GM18951 (cell line): Measurements from ENCODE around the gene ITGA11.

Source experiments
- POLR2A ChIP-seq: IDR thresholded peaks from 4 replicates; pipeline ENCODE4 v1.6.1; 2011; ENCODE audit warnings: mild to moderate bottlenecking; ENCODE audit not compliant: insufficient read length, insufficient read depth; ENCODE audit errors: extremely low read depth
- in situ Hi-C: fragments of 300-500 bp; cut with MboI; formaldehyde crosslinking; loops from one replicate; pipeline ENCODE4 v1.12.0; 2022; ENCODE audit warnings: low sequenced_read_pairs, mixed read lengths, inconsistent platforms; ENCODE audit not compliant: unreplicated experiment

The ITGA11 gene

GRCh38 chr15:68289621-68290352 lies 142.2 kb downstream of the ITGA11 start:
- in situ Hi-C loops: no loop called here
- no peak for TF ChIP-seq POLR2A

GRCh38 chr15:68289057-68289456 lies 142.9 kb downstream of the ITGA11 start:
- TF ChIP-seq POLR2A: no peak
- in situ Hi-C loops: no loop called here

GRCh38 chr15:68286256-68286655 lies 145.7 kb downstream of the ITGA11 start:
- in situ Hi-C loops: no loop called here
- TF ChIP-seq POLR2A: no peak

DNA sequence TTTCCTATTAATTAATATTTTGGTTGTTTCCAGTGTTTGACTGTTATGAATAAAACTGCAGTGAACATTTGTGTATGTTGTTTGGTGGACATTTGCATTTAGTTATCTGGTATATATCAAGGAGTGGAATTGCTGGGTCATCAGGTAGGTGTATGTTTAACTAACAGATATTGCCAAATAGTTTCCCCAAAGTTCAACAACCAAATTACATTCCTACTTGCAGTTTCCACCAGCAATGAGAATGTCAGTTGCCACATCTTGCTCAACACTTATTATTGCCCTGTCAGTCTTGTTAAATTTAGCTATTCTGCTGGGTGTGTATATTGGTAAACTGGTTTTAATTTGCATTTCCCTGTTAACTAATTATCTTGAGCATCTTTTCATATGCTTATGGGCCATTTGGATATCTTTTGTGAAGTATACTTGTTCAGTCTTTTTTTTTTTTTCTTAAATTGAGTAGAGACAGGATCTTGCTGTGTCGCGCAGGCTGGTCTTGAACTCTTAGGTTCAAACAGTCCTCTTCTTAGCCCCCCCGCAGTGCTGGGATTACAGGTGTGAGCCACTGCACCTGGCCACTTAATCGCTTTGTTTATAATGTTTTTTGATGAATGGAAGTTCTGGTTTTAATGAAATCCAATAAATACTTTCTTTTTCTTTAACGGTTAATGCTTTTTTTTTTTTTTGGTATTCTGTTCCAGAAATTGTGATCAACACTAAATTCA lies 146.5 kb downstream of the ITGA11 start:
- in situ Hi-C loops: no loop called here
- TF ChIP-seq POLR2A: no peak

- in situ Hi-C loops: no loop called here
- no peak for TF ChIP-seq POLR2A
Observed at GRCh38 chr15:68284616-68285258, 147.2 kb downstream of the ITGA11 start.

GRCh38 chr15:68283401-68283800 lies 148.6 kb downstream of the ITGA11 start:
- in situ Hi-C loops: no loop called here
- no peak for TF ChIP-seq POLR2A

DNA sequence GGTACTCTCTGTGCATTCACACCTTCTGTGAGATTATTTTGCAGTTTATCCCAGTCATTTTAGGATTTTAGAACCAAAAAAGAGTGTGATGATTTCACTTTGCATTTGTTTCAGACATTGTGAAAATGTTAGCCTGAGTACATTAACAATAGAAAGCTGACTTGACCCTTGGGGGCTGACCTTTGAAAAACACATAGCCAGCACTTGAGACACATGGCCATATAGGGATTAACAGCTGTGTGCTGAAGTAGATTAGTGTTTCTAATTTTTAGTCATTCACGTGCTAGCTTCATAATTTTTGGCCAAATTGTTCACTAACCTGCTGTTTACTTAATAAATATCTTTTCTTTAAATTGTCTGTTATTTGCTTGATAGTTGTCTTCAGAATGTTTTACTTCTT lies 151.0 kb downstream of the ITGA11 start:
- in situ Hi-C loops: no loop called here

GRCh38 chr15:68279779-68280753 lies 151.9 kb downstream of the ITGA11 start:
- no peak for TF ChIP-seq POLR2A
- in situ Hi-C loops: no loop called here

More for the DNA sequence above, 151.0 kb downstream of the ITGA11 start:
- TF ChIP-seq POLR2A: no peak

- in situ Hi-C loops: no loop called here
- TF ChIP-seq POLR2A: no peak
Observed at GRCh38 chr15:68278595-68279405, 153.2 kb downstream of the ITGA11 start.

GRCh38 chr15:68278345-68278594 lies 153.7 kb downstream of the ITGA11 start:
- TF ChIP-seq POLR2A: no peak
- in situ Hi-C loops: no loop called here

DNA sequence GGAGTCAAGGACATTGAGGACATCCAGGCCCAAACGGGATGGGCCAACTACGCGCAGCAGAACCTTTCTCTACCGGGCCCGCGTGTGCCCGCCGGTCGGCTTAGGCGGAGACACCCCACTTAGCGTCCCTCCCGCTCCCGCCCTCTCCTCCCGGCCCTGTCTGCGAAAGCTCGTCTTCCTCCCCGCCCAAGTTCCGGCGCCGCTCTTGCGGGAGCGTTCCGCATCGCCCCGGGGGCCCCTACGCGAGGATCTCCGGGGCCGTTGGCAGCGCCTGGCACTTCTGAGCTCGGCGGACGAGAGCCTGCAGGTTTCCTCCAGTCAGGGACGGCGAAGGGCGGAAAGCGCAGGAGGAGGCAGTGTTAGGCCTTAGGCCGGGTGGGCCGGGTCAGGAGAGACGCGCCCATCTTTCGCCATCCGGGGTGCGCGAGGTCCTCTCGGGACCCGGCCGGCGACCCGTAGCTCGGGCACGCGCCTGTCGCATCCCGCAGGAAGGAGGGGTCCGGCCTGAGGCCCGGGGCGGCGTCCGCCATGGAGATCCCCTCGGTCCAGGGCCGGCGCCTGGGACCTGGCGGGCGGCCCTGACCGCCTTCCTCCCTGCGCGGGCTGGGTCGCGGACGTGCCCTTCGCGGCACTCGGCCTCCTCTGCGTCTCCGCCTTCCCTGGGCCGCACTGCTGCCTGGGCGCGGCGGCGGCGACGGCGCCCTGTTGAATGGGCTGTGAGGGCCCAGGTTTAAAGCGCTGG lies 154.2 kb downstream of the ITGA11 start, which contains the start of gene FEM1B:
TSS of gene FEM1B (plus strand) at position 143 of the 742 bp plus-strand sequence. CDS start 673 bp downstream, outside the sequence.
- TF ChIP-seq POLR2A: peak; percentile 88
- in situ Hi-C loops: no loop called here
